ENCODE data around the gene ALPK3. TPM values are rescaled to one million over a fixed set of nuclear protein-coding genes. Genes with fewer than 3 reads are reported as not detected.

The ALPK3 gene
- total and polyA plus RNA-seq, 2 experiments from 2014 or later, result 3.7 to 29.7 TPM

DNA sequence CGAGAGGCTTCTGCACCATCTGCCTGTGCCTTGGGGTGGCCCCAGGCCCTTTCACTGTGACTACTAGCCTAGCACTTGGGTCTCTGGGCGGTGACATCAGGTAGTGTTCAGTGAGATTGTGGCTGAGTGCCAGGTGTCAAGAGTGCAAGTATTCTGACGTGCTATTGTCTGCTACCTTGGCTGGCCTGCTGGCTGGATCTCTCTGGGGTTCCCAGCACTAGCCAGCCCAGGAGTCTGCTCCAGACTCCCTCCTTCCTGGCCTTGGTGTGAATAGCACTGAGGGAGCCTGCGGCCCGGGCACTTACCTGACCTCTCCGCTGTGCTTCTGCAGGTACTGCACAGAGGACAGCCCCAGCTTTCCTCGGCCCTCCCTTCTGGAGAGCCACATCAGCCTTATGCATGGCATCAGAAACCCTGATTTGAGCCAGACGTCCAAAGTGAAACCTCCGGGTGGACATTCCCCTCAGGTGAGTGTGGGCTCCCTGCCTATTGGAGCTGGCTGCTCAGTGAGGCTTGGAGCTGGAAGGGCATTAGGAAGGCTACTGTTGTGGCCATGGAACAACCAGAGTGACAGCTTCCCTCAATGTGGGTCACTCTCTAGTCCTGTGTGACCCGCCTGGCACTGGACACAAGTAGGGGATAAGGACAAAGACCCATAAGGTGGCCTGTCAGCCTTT is 17.5 kb upstream of the ALPK3 start (continued):
- TF ChIP-seq, protein P1, sequence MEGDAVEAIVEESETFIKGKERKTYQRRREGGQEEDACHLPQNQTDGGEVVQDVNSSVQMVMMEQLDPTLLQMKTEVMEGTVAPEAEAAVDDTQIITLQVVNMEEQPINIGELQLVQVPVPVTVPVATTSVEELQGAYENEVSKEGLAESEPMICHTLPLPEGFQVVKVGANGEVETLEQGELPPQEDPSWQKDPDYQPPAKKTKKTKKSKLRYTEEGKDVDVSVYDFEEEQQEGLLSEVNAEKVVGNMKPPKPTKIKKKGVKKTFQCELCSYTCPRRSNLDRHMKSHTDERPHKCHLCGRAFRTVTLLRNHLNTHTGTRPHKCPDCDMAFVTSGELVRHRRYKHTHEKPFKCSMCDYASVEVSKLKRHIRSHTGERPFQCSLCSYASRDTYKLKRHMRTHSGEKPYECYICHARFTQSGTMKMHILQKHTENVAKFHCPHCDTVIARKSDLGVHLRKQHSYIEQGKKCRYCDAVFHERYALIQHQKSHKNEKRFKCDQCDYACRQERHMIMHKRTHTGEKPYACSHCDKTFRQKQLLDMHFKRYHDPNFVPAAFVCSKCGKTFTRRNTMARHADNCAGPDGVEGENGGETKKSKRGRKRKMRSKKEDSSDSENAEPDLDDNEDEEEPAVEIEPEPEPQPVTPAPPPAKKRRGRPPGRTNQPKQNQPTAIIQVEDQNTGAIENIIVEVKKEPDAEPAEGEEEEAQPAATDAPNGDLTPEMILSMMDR (conservative IDR thresholded peaks at IDR 0.05; ENCODE audit: low read depth in 2 of 2), result no peak
- no peak for TF ChIP-seq EZH2phosphoT487 (IDR thresholded peaks at IDR 0.05; ENCODE audit: unreplicated experiment)
- TF ChIP-seq, protein P2, sequence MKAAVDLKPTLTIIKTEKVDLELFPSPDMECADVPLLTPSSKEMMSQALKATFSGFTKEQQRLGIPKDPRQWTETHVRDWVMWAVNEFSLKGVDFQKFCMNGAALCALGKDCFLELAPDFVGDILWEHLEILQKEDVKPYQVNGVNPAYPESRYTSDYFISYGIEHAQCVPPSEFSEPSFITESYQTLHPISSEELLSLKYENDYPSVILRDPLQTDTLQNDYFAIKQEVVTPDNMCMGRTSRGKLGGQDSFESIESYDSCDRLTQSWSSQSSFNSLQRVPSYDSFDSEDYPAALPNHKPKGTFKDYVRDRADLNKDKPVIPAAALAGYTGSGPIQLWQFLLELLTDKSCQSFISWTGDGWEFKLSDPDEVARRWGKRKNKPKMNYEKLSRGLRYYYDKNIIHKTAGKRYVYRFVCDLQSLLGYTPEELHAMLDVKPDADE (IDR thresholded peaks at IDR 0.05), result no peak

GRCh38 chr15:84800365-84800806 is 16.8 kb upstream of the ALPK3 start:
- Mint-ChIP-seq H3K27ac (no peak overlapping the region), H3K4me1 (no peaks in the 10 kb centered on the region), H3K4me3 (no peak overlapping the region), H3K27me3 (ENCODE audit: insufficient read depth, low read depth, poor library complexity) (no peaks in the 10 kb centered on the region), H3K9me3 (no peaks in the 10 kb centered on the region; the same call in 2 of the 3 replicates), H3K36me3 (ENCODE audit: low read depth) (peaks cover 32% of the 10 kb centered on the region)
- no peaks in the 10 kb centered on the region for H3K79me2 ChIP-seq (replicated peaks; ENCODE audit: insufficient read depth)
- no peak overlapping the region for H3K27ac ChIP-seq (ENCODE audit: low read depth)
- H3K27me3 ChIP-seq (ENCODE audit: insufficient read depth), result no peaks in the 10 kb centered on the region
- no peak overlapping the region for H2AFZ ChIP-seq
- no peaks in the 10 kb centered on the region; the same call in 1 of the 2 replicates for H3K36me3 ChIP-seq (ENCODE audit: insufficient read depth)
- H3K4me2 ChIP-seq, result no peak overlapping the region
- H4K20me1 ChIP-seq (replicated peaks; ENCODE audit: insufficient read depth), result peaks cover 3% of the 10 kb centered on the region; the same call in 1 of the 2 replicates
- no peaks in the 10 kb centered on the region for H3K4me1 ChIP-seq (ENCODE audit: insufficient read depth)
- no peaks in the 10 kb centered on the region for H3K9me2 ChIP-seq (ENCODE audit: insufficient read depth)
- no peak overlapping the region for H3K4me3 ChIP-seq
- ATAC-seq (no peak), DNase-seq (ENCODE audit: low spot score) (no peak)
- H3F3A ChIP-seq (replicated peaks; ENCODE audit: low read depth), result no peaks in the 10 kb centered on the region; the same call in 1 of the 2 replicates
- no peak for TF ChIP-seq EZH2phosphoT487 (IDR thresholded peaks at IDR 0.05; ENCODE audit: unreplicated experiment)
- TF ChIP-seq POLR2AphosphoS5 (IDR thresholded peaks at IDR 0.05; ENCODE audit: low read depth), result no peak
- no peak for TF ChIP-seq ZNF114 (CRISPR knock-in tag; IDR thresholded peaks at IDR 0.05)
- TF ChIP-seq, protein P3, sequence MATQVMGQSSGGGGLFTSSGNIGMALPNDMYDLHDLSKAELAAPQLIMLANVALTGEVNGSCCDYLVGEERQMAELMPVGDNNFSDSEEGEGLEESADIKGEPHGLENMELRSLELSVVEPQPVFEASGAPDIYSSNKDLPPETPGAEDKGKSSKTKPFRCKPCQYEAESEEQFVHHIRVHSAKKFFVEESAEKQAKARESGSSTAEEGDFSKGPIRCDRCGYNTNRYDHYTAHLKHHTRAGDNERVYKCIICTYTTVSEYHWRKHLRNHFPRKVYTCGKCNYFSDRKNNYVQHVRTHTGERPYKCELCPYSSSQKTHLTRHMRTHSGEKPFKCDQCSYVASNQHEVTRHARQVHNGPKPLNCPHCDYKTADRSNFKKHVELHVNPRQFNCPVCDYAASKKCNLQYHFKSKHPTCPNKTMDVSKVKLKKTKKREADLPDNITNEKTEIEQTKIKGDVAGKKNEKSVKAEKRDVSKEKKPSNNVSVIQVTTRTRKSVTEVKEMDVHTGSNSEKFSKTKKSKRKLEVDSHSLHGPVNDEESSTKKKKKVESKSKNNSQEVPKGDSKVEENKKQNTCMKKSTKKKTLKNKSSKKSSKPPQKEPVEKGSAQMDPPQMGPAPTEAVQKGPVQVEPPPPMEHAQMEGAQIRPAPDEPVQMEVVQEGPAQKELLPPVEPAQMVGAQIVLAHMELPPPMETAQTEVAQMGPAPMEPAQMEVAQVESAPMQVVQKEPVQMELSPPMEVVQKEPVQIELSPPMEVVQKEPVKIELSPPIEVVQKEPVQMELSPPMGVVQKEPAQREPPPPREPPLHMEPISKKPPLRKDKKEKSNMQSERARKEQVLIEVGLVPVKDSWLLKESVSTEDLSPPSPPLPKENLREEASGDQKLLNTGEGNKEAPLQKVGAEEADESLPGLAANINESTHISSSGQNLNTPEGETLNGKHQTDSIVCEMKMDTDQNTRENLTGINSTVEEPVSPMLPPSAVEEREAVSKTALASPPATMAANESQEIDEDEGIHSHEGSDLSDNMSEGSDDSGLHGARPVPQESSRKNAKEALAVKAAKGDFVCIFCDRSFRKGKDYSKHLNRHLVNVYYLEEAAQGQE (IDR thresholded peaks at IDR 0.05; ENCODE audit: unreplicated experiment), result no peak
- TF ChIP-seq STAT1 (IDR thresholded peaks at IDR 0.05; ENCODE audit: unreplicated experiment), result no peak
- TF ChIP-seq JUNB (IDR thresholded peaks at IDR 0.05; ENCODE audit: unreplicated experiment), result no peak
- TF ChIP-seq, protein P2 (IDR thresholded peaks at IDR 0.05), result no peak
- TF ChIP-seq, protein P1 (conservative IDR thresholded peaks at IDR 0.05; ENCODE audit: low read depth in 2 of 2), result no peak
- TF ChIP-seq ZNF331 (CRISPR knock-in tag; IDR thresholded peaks at IDR 0.05; ENCODE audit: low read depth), result no peak
- no peak for TF ChIP-seq EZH2 (IDR thresholded peaks at IDR 0.05; ENCODE audit: low read depth, unreplicated experiment)
- TF ChIP-seq NANOG (IDR thresholded peaks at IDR 0.05; ENCODE audit: borderline replicate concordance), result no peak

Data from GM23338 (cell line).